ENCODE data around the gene PPP1R27.

GRCh38 chr17:81810892-81811704, 23.8 kb downstream of the PPP1R27 start:
- no peak for TF ChIP-seq CTCF (IDR thresholded peaks at IDR 0.05)
- TF ChIP-seq POLR2A (IDR thresholded peaks at IDR 0.05): no peak

Data from heart left ventricle (tissue), 13 donors.